HTERT RPE-1 (cell line): Measurements from ENCODE around the gene ANKS1B.

ENCODE experiments used
- in situ Hi-C: fragments of 300-500 bp; cut with MboI; formaldehyde crosslinking; loops from 4 replicates; pipeline ENCODE4 v1.14.3; 2020; ENCODE audit warnings: low sequenced_read_pairs

Gene ANKS1B

DNA sequence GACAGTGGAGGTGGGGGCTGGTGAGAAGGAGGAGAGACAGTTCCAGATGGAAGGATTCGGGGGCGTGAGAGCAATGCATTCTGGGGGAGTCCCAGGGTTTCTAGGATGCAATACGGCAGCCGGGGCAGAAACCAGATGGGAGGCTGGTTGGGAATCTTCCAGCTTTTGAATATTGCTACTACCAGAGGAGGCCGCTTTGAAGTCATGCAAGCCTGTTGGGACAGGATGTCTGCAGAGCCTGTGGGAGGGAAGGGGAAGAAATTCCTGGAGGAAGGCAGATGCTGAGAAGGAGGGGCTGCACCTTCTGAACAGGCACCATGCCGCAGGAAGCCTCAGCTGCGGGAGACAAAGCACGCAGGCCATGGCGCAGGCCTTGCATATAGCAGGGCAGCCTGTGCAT lies 1234.2 kb downstream of the ANKS1B start:
- in situ Hi-C loops, result no loop called here

DNA sequence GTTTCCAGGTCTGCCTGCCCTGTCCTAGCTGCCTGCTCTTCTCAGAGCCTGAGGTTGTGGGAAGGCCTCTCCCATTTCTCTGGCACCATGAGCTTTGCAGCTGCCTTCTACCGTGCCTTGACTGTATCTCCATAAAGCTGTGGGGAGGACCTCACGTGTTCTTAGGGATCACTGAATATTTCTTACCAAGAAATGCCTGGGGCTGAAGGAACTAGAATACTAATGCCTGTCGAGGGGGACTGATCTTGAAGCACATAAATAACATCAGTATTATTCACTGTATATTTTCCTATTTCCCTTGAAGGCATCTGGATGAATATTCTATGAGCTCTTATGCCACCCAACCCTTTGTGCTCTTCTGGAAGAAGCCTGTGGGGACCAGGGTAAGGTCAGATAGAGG lies 1236.3 kb downstream of the ANKS1B start:
- in situ Hi-C loops, result no loop called here

DNA sequence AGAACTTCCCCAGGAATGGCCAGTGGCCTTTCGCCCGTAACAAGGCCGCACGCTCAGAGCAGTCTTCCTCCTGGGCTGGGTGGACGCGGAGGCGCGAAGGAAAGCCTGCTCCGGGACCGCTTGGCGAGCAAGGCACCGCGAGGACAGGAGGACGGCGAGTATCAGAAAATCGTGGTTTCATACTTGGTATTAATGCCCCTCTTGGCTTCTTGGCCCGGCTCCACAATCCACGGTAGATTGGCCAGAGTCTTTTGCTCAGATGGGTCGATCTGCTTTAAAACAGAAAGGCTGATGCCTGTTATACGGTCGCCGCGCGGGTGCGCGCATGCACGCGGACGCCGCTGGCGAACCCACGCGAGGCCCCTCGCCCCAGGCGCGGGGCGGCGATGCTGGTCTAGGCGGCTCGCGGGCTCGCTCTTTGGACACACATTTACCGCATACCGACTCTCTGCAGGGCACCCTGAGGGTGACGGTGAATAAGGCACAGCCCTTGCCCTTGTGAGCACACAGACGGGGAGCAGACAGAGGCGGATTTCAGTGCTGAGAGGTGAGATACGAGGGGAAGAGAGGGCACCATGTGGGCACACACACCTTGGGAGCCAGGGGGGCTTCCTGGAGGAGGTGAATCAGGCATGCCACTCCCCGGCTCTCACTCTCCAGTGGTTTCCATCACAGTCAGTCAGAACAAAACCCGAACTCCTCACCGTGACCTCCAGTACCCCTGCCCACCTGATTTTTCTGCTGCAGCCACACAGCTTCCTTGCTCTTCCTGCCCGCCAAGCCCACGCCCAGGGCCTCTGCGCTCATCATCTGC lies 1239.0 kb downstream of the ANKS1B start:
- in situ Hi-C loops, result no loop called here

GRCh38 chr12:98744680-98745079 lies 1240.1 kb downstream of the ANKS1B start:
- in situ Hi-C loops, result no loop called here

DNA sequence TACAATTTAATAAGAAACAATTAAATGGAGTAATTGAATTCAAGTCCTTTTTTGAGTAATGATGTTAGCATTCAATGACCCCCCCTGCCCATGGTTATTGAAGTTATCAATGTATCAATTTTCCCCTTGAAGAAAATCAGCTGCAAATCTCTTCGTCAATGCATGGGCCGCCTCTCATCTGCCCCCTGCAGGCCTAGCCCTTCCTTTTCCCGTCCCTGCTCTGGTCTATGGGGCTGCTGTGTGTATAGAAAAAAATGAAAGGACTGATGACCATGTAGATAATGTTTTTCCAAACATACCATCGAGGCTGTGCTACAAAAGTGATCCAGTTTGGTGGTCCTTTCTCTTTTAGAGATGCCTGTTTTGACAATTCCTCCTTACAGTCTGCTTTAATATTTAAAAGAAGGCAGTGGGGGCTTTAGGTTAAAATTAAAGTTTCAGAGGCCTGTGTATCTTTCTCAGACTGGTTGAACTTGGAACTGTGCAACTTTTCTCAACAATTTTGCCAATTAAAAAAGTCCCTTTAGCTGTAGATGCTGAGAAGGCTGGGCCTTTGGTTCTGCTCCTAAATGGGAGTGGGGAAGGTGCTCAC lies 1241.3 kb downstream of the ANKS1B start:
- in situ Hi-C loops, result no loop called here

- in situ Hi-C loops, result no loop called here
These were observed 1243.0 kb downstream of the ANKS1B start for GRCh38 chr12:98741556-98742265.

DNA sequence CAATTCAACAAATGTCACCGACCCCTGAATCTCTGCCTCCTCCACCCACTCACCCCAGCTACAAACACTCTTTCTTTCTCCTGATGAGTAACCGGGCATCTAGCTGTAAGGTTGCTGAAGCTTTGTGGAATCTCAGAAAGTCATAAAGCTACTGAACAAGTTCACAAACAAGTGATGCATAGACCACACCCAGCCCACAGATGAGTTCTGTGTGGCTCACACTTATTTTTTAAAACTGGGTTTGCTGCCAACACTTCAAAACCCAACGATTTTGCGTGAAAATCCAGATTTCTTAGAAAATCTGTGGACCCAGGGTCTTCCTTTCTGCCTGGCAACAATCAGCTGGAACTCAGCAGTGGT lies 1243.6 kb downstream of the ANKS1B start:
- in situ Hi-C loops, result no loop called here

DNA sequence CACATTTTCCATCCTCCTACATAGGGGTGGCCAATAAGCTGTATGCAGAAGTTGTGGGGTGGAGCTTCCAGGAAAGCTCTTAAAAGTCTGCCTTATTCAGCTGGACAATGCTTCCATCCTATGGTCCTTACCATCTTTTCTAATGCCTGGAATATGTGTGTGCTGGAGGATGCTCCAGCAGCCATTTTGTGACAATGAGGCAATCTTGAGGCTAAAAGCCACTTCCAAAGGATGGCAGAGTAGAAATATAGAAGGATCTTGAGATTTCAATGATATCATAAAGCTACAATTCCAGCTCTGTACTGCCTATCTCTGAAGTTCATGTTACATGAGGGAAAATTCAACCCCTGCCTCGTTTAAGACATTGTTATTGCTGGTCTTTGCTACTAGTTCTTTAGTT lies 1244.0 kb downstream of the ANKS1B start:
- in situ Hi-C loops, result no loop called here

- in situ Hi-C loops, result no loop called here
These were observed 1246.2 kb downstream of the ANKS1B start for GRCh38 chr12:98738539-98738938.

GRCh38 chr12:98738002-98738401 lies 1246.7 kb downstream of the ANKS1B start:
- in situ Hi-C loops, result no loop called here

DNA sequence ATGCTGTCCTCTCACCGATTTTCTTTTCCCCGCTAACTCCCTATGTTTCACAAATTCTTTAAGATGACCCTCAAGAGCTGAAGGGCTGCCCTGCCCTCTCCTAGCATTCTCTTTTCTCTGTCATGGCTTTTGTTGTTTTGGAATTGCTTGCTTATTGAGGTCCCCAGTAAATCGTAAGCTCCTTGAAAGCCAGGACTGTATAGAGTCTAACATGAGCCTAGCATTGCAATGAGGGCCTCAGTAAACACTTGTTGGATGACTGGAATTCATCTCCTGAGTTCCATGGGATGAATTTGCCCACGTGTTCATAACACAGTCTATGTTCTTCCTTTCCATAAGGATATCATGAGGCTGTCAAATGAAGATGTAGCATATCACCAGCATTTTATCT lies 1247.4 kb downstream of the ANKS1B start:
- in situ Hi-C loops, result no loop called here

DNA sequence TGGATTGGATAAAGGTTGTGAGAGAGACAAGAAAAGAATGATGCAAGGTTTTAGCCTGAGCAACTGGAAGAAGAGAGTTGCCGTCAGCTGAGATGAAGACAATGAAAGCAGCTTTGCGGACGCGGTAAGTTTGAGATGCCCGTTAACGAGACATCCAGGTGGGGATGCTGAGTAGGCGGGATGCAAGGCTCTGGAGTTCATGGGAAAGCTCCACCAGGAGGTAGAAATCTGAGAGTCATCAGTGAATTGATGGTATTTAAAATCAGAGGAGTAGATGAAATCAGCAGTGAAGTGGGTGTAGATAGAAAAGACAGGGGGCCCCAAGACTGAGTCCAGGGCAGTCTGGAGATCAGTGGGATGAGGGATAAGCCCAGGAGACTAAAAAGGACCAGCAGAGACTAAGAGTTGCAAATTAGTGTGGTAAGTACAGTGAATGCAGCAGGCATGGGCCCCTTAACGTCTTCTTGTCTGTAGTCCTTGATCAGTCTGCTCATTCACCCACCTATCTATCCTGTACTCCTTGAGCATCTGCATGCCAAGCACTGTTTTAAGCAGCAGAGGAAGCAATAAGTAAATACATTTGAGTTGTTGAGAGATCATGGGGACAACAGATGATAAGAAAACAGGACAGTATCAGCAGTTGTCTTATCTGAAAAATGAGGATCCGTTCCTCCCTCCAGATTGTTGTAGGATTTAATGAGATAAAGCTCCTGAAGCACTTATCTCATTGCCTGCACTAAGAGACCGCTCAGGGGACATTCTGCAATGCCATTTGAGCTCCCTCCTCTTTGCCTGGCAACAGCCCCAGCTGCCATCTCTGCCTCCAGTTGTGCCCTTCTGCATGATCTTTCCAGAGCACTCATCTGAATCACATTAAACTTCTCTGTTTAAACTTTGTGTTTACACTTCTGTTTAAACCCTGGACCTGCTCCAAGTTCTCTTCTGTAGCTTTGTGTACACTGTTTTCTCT lies 1248.1 kb downstream of the ANKS1B start:
- in situ Hi-C loops, result no loop called here

GRCh38 chr12:98735821-98736220 lies 1248.9 kb downstream of the ANKS1B start:
- in situ Hi-C loops, result no loop called here

- in situ Hi-C loops, result no loop called here
These were observed 1250.9 kb downstream of the ANKS1B start for GRCh38 chr12:98733667-98734350.

DNA sequence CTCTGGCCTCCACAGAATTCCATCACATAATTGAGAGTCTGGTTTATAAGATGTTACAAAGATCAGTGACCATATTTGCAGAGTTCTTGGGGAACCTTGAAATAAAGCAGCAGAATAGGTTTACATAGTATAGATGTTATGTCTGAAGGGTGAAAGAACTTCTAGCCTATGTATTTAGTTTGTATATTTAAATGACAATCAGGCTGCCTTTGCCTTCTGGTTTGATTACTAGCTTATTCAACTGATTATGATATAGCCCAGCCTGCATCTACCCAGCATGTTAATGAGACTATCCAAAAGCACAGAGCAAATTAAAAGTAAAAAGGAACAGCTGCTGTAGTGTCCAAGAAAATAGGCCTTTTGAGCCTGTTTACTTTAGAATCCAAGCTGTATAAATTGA lies 1254.3 kb downstream of the ANKS1B start:
- in situ Hi-C loops, result no loop called here

DNA sequence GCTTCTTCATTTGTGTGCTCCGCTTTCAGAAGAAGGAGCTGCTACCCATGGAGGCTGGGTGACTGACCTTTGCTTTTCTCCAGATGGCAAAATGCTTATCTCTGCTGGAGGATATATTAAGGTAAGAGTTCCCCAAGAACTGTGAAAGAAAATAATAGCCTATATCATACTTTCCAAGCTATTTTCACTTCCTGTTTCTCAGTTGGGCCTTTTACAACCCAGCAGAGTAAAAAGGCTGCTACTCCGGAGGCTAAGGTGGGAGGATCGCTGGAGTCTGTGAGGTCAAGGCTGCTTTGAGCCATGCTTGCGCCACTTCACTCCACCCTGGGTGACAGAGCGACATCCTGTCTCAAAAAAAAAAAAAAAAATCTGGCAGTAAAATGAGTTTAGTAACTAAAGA lies 1257.5 kb downstream of the ANKS1B start:
- in situ Hi-C loops, result no loop called here

DNA sequence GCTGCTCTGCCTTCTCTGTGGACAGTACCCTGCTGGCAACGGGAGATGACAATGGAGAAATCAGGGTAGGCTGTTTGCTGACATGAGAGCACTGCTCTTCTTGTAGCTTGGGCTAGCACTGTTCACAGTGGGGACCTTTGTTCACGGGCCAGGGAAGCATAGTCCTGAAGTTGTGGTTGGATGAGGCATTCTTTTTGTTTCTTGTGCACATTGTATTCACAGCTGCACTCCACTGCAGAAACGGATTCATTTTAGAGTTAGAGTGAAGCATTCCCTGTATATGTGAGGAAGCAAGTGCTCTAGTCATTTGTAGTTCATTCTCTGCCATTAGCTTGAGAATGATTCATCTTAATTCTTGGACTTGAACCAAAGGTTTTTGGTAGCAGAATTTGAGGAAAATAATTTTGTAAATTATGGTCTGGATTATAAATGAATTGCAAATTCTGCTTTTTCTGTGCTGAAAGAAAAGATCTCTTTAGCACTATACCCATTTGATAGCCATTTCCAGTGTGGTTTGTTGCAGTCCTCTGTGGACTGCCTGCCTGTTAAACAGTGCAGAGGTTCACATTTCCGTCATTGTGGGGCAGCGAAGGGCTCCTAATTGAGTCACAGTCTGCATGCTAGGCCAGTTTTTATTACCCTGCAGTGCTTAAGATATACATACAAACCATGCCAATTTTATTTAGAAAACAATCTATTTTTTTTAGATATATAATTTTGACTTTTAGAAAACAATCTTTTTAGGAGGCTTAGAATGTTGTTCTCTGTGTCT lies 1259.1 kb downstream of the ANKS1B start:
- in situ Hi-C loops, result no loop called here

DNA sequence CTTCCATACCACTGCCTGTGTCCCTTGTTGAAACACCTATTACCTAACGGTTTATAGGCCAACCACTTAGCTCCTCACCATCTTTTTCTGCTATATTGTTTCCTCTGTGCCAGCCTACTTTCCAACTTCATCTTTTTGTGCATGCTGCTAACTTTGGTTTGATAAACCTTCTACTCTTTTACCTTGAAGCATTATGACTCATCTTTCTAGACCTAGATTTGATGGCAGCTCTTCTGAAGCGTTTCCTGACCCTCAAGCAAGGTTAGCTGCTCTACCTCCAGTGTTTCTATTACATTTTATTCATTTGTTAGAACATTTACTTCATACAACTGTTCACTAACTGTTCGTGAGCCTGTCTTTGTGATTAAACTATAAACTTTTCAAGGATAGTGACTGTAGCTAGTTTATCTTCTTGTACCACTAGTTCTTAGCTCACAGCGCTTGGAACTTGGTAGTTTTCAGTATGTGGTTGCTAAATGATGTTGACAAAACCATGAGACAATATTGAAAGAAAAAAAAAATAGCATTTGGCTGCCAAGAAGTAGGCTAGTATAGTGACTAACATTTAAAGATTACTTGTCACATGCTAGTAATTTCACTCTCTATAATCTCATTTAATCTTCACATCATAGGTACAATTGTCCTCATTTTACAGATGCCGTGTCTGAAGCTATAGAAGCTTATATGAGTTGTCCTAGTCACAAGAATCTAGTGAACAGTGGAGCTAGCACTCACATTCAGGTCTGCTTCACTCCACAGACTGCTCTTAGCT lies 1260.2 kb downstream of the ANKS1B start:
- in situ Hi-C loops, result no loop called here

DNA sequence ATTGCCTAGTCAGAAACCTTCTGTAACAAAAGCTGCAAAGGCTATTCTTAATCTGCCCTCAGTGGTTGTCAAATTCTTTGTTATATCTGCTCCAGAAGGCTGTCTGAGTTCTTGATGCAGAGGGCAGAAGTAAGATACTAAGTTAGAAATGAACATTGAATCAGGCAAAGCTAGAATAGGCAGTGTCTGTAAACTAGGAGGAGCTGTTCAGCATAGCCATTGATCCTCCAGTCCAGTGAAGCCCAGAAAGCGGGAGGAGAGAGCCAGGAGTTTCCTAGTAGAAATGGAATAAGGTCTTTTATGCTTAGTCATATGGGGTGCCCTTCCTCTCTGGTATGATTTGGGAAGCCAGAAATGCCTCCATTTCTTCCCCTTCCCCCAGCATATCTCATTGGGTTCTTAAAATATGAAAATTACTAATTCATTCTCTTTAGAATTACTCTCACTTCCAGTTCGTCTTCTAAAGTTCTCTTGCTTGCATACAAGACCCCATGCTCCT lies 1263.5 kb downstream of the ANKS1B start:
- in situ Hi-C loops, result no loop called here
